Body of pancreas (tissue), 4 donors: ENCODE results near the gene BCL7A.

ENCODE experiments used
- POLR2A ChIP-seq, 3 donors: fragments of 450-650 bp; IDR thresholded peaks; one replicate each; pipeline ENCODE4 v1.6.1; 2016; ENCODE audit warnings: antibody characterized with exemption in 3 of 3, mild to moderate bottlenecking in 2 of 3
- TF ChIP-seq, protein P1 (sequence below), 7 experiments: fragments of 450-650 bp in 4 of 7; fragments of 200-600 bp in 3 of 7; sonication (generic) in 3 of 7; IDR thresholded peaks; one replicate each; pipeline ENCODE4 v1.5.1; 2016 to 2019; ENCODE audit warnings: antibody characterized with exemption in 7 of 7

DNA sequence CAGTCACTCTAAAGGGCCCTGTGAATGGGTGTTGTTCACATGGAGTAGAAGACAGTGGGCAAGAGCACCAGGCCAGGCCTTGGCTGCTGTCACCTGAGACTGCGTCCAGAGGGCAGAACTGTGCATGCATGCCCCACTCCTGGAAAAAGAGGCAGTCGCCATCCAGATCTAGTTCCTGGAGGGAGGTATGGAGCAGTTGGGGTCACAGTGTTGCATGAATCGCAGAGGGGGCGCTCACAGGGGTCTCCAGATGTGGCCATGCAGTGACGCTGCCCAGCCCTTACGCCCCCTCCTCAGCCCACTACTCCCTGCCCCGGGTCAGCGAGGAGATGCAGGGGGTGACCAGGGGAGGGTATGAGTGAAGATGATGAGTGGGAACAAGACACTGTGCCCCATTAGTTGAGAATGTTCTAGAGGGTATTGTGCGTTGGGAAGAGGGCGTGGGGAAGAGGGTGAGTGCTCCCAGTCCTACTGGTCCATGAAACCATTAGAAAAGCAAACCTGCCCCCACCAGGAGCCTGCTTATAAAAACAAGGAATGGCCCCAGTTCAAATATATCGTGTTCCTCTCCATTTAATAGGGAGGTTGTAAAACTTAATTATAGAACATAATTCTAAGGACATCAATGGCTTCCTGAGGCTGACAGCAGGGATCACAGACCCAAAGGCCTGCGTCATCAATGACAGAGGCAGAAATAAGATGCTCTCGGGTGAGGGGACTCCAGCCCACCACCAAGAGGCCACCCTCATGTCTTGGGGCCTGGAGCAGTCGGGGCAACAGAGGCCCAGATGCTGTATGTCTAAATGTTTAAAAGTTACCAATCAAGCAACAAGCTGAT, 32.2 kb upstream of the BCL7A start:
- no peak for TF ChIP-seq POLR2A (IDR thresholded peaks at IDR 0.05)
- TF ChIP-seq, protein P1, sequence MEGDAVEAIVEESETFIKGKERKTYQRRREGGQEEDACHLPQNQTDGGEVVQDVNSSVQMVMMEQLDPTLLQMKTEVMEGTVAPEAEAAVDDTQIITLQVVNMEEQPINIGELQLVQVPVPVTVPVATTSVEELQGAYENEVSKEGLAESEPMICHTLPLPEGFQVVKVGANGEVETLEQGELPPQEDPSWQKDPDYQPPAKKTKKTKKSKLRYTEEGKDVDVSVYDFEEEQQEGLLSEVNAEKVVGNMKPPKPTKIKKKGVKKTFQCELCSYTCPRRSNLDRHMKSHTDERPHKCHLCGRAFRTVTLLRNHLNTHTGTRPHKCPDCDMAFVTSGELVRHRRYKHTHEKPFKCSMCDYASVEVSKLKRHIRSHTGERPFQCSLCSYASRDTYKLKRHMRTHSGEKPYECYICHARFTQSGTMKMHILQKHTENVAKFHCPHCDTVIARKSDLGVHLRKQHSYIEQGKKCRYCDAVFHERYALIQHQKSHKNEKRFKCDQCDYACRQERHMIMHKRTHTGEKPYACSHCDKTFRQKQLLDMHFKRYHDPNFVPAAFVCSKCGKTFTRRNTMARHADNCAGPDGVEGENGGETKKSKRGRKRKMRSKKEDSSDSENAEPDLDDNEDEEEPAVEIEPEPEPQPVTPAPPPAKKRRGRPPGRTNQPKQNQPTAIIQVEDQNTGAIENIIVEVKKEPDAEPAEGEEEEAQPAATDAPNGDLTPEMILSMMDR (IDR thresholded peaks at IDR 0.05): no peak
